Astrocyte (in vitro differentiated cells and primary cell): Measurements from ENCODE around the gene RASGRP2. TPM values are rescaled to one million over a fixed set of nuclear protein-coding genes. Genes with fewer than 3 reads are reported as not detected.
A peak's percentile ranks its signal among the peaks of the same experiment; 100 is the strongest.

ENCODE experiments used
- DNase-seq: peaks from one replicate; pipeline ENCODE4 v3.0.0-alpha.2; 2010; ENCODE audit warnings: low read depth
- FAIRE-seq: peaks from 2 replicates; lab custom pipeline; 2011; peaks lifted over from hg19 to GRCh38; lab: Jason Lieb, UNC
- H2AFZ ChIP-seq: 2 replicates; pipeline ENCODE4 v1.6.0; 2012; ENCODE audit warnings: low read depth, low read length, inconsistent platforms
- H3K27ac ChIP-seq: 2 replicates; pipeline ENCODE4 v1.5.1; 2011; ENCODE audit warnings: low read depth, low read length, inconsistent platforms
- H3K27me3 ChIP-seq: 2 replicates; pipeline ENCODE4 v1.6.0; 2011; ENCODE audit warnings: low read length, inconsistent platforms; ENCODE audit not compliant: insufficient read depth
- H3K36me3 ChIP-seq: 2 replicates; pipeline ENCODE4 v1.5.1; 2011; ENCODE audit warnings: low read length, inconsistent platforms; ENCODE audit not compliant: insufficient read depth
- H3K4me1 ChIP-seq: 2 replicates; pipeline ENCODE4 v1.5.1; 2011; ENCODE audit warnings: low read length, inconsistent platforms; ENCODE audit not compliant: insufficient read depth
- H3K4me2 ChIP-seq: 2 replicates; pipeline ENCODE4 v1.6.0; 2012; ENCODE audit warnings: low read length, inconsistent platforms
- H3K4me3 ChIP-seq: 2 replicates; pipeline ENCODE4 v1.5.1; 2011; ENCODE audit warnings: low read depth, mild to moderate bottlenecking, low read length, inconsistent platforms; ENCODE audit not compliant: insufficient read depth
- H3K79me2 ChIP-seq: 2 replicates; pipeline ENCODE4 v1.6.0; 2012; ENCODE audit warnings: mild to moderate bottlenecking, low read length, inconsistent platforms; ENCODE audit not compliant: insufficient read depth
- H3K9ac ChIP-seq: 2 replicates; pipeline ENCODE4 v1.6.0; 2012; ENCODE audit warnings: mild to moderate bottlenecking, low read length, inconsistent platforms
- H3K9me3 ChIP-seq: 2 replicates; pipeline ENCODE4 v1.5.1; 2012; ENCODE audit warnings: low read depth, mild to moderate bottlenecking, low read length, inconsistent platforms; ENCODE audit not compliant: insufficient read depth
- H4K20me1 ChIP-seq: 2 replicates; pipeline ENCODE4 v1.6.0; 2012; ENCODE audit warnings: low read length, inconsistent platforms; ENCODE audit not compliant: insufficient read depth
- H3K27ac Mint-ChIP-seq: one replicate; pipeline ENCODE4 v1.8.0; 2021; ENCODE audit warnings: mild to moderate bottlenecking, mixed read lengths; ENCODE audit not compliant: unreplicated experiment
- H3K27me3 Mint-ChIP-seq: one replicate; pipeline ENCODE4 v1.8.0; 2021; ENCODE audit warnings: low read depth, mixed read lengths; ENCODE audit not compliant: unreplicated experiment
- H3K36me3 Mint-ChIP-seq: one replicate; pipeline ENCODE4 v1.8.0; 2021; ENCODE audit warnings: low read depth, mixed read lengths; ENCODE audit not compliant: unreplicated experiment
- H3K4me1 Mint-ChIP-seq: one replicate; pipeline ENCODE4 v1.8.0; 2021; ENCODE audit warnings: low read depth, mixed read lengths; ENCODE audit not compliant: unreplicated experiment
- H3K4me3 Mint-ChIP-seq: one replicate; pipeline ENCODE4 v1.8.0; 2021; ENCODE audit warnings: mild to moderate bottlenecking, moderate library complexity, mixed read lengths; ENCODE audit not compliant: unreplicated experiment
- H3K9me3 Mint-ChIP-seq: one replicate; pipeline ENCODE4 v1.8.0; 2021; ENCODE audit warnings: mild to moderate bottlenecking, mixed read lengths; ENCODE audit not compliant: unreplicated experiment
- EZH2 ChIP-seq: IDR thresholded peaks from 2 replicates; pipeline ENCODE4 v1.6.1; 2012; ENCODE audit warnings: mild to moderate bottlenecking, low read length, inconsistent platforms; ENCODE audit not compliant: insufficient read depth
- total RNA-seq: library from RNA; stranded (reverse); gene quantifications from 2 replicates; pipeline ENCODE4 v1.2.1, GENCODE V29; 2021
- TF ChIP-seq, protein P1 (sequence below): IDR thresholded peaks from 2 replicates; pipeline ENCODE4 v1.5.1; 2011; ENCODE audit warnings: low read depth, mild to moderate bottlenecking, inconsistent platforms, low read length, moderate library complexity; ENCODE audit not compliant: insufficient read depth

The RASGRP2 gene
- total RNA-seq, 1 donor from 2014 or later, result 3.9 TPM

DNA sequence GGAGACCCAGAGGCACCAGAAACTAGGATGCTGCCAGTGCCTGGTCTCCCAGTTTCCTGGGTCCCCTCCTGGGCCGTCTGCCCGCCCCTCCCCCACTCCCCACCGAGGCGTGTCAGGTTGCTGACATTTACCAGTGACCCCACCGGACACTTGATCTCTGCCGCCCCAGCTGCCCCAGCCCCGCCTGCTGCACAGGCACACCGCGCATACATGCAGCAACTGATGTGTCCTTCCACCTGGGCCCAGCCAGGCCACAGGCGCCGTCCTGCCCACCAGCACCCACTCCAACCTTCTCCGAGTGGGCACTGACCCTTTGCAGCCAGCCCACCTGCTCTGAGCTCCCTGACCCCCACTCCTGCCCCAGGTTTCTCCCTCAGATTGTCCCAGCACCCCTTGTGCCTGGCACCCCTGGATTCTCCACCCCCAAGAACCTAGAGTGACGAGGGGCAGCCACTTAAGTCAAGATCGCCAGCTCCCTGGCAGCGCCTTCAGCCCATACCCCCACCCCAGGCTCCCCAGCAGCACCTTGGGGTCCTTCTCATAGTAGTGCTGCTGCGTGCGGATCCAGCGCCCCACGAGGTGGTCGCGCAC lies 15.3 kb upstream of the RASGRP2 start:
- FAIRE-seq, result no peak

DNA sequence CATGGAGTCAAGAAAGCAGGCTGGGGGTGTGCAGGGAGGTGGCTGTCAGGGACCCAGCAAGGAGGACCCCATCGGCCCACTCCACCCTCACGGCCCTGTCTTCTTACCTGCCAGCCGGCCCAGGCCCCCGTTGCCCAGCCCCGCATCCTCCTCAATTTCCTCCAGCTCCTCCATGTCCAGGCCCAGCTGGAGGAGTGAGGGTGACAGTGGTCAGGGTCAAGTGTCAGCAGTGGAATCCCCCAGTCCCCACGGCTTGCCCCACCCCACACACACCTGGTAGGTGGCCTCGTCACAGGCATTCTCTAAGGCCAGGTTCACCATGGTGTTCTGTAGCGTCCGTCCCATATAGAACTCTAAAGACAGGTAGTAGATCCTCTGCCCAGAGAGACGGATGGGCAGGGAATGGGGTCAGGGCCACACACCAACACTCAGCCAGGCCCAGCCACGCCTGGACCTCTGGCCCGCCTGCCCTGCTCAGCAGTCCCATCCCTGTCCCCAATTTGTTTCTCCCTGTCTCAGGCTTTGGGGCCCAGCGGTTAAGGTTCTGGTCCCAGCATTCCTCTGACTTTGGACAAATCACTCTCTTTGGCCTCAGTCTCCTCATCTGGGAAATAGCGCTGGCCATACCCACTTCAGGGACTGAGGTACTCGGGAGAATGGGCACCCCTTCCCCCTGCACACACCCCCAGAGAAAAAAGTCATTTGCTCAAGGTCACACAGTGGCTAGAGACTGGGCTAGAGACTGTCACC lies 14.6 kb upstream of the RASGRP2 start:
- H3K36me3 Mint-ChIP-seq, result peaks cover 11% of the 10 kb centered on the region
- H3K4me1 ChIP-seq, result peaks cover 10% of the 10 kb centered on the region
- H3K27ac ChIP-seq, result no peak overlapping the region
- no peaks in the 10 kb centered on the region for H3K79me2 ChIP-seq
- H3K27me3 Mint-ChIP-seq, result peaks cover 4% of the 10 kb centered on the region
- H3K36me3 ChIP-seq, result peaks cover 8% of the 10 kb centered on the region
- H3K4me3 ChIP-seq, result no peak overlapping the region
- H3K4me3 Mint-ChIP-seq, result no peak overlapping the region
- no peak for FAIRE-seq
- H3K4me2 ChIP-seq, result no peak overlapping the region
- no peak for DNase-seq
- H4K20me1 ChIP-seq, result peaks cover 31% of the 10 kb centered on the region
- no peaks in the 10 kb centered on the region for H3K27me3 ChIP-seq
- H3K9ac ChIP-seq, result no peak overlapping the region
- no peak overlapping the region for H3K27ac Mint-ChIP-seq
- H2AFZ ChIP-seq, result no peak overlapping the region
- TF ChIP-seq, protein P1, sequence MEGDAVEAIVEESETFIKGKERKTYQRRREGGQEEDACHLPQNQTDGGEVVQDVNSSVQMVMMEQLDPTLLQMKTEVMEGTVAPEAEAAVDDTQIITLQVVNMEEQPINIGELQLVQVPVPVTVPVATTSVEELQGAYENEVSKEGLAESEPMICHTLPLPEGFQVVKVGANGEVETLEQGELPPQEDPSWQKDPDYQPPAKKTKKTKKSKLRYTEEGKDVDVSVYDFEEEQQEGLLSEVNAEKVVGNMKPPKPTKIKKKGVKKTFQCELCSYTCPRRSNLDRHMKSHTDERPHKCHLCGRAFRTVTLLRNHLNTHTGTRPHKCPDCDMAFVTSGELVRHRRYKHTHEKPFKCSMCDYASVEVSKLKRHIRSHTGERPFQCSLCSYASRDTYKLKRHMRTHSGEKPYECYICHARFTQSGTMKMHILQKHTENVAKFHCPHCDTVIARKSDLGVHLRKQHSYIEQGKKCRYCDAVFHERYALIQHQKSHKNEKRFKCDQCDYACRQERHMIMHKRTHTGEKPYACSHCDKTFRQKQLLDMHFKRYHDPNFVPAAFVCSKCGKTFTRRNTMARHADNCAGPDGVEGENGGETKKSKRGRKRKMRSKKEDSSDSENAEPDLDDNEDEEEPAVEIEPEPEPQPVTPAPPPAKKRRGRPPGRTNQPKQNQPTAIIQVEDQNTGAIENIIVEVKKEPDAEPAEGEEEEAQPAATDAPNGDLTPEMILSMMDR, result no peak
- no peak for TF ChIP-seq EZH2
- no peaks in the 10 kb centered on the region for H3K9me3 Mint-ChIP-seq
- H3K4me1 Mint-ChIP-seq, result peaks cover 25% of the 10 kb centered on the region
- H3K9me3 ChIP-seq, result no peaks in the 10 kb centered on the region

More for the DNA sequence above, 15.3 kb upstream of the RASGRP2 start:
- no peak for DNase-seq
- Histone ChIP-seq H3K4me1 (peaks cover 17% of the 10 kb centered on the region), H3K9ac (no peak overlapping the region), H3K4me3 (no peak overlapping the region), H4K20me1 (peaks cover 38% of the 10 kb centered on the region), H2AFZ (no peak overlapping the region), H3K79me2 (no peaks in the 10 kb centered on the region), H3K27me3 (no peaks in the 10 kb centered on the region), H3K27ac (no peak overlapping the region), H3K36me3 (peaks cover 12% of the 10 kb centered on the region), H3K4me2 (no peak overlapping the region), H3K9me3 (no peaks in the 10 kb centered on the region)
- Mint-ChIP-seq H3K27ac (peak overlapping the region; percentile 66), H3K4me3 (no peak overlapping the region), H3K9me3 (no peaks in the 10 kb centered on the region), H3K36me3 (peaks cover 11% of the 10 kb centered on the region), H3K27me3 (peaks cover 4% of the 10 kb centered on the region), H3K4me1 (peaks cover 31% of the 10 kb centered on the region)
- TF ChIP-seq, protein P1, result no peak
- TF ChIP-seq EZH2, result no peak
